Coronary artery (tissue), 2 donors: ENCODE measurements around the gene CEND1.
A peak's percentile ranks its signal among the peaks of the same experiment; 100 is the strongest.

Experiments
- DNase-seq: peaks from one replicate; pipeline ENCODE4 v3.0.0-alpha.2; 2017; ENCODE audit warnings: low spot score
- H3K27ac ChIP-seq, 2 donors: fragments of 200-600 bp; sonication (generic); one replicate each; pipeline ENCODE4 v1.5.1; 2016 to 2019
- H3K4me3 ChIP-seq: fragments of 200-600 bp; sonication (generic); 2 replicates; pipeline ENCODE4 v1.5.1; 2016; ENCODE audit warnings: mild to moderate bottlenecking, moderate library complexity
- TF ChIP-seq, protein P1 (sequence below): fragments of 200-600 bp; sonication (generic); IDR thresholded peaks from one replicate; pipeline ENCODE4 v1.5.1; 2019; ENCODE audit warnings: antibody characterized with exemption

Gene CEND1

DNA sequence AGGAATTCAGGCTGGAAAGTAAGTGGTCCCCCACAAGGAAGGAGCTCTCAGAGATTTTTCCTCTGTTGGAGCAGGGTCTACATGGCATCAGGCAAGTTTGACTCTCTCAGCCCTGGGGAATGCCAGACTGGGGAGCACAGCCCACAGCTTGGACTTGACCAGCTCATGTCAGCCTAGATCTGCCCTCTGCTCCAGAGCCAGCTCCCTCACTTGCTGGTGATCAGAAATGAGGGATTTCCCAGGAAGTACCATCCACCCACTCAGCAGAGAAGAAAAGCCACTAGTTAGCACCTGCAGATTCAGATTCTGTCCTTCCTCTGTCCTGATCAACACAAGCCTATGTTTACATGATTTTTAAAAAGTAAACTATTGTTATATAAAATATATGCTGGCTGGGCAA, 29.7 kb downstream of the CEND1 start:
- no peak overlapping the region for H3K27ac ChIP-seq
- no peak for DNase-seq
- no peak overlapping the region for H3K4me3 ChIP-seq
- TF ChIP-seq, protein P1, sequence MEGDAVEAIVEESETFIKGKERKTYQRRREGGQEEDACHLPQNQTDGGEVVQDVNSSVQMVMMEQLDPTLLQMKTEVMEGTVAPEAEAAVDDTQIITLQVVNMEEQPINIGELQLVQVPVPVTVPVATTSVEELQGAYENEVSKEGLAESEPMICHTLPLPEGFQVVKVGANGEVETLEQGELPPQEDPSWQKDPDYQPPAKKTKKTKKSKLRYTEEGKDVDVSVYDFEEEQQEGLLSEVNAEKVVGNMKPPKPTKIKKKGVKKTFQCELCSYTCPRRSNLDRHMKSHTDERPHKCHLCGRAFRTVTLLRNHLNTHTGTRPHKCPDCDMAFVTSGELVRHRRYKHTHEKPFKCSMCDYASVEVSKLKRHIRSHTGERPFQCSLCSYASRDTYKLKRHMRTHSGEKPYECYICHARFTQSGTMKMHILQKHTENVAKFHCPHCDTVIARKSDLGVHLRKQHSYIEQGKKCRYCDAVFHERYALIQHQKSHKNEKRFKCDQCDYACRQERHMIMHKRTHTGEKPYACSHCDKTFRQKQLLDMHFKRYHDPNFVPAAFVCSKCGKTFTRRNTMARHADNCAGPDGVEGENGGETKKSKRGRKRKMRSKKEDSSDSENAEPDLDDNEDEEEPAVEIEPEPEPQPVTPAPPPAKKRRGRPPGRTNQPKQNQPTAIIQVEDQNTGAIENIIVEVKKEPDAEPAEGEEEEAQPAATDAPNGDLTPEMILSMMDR: no peak

- TF ChIP-seq, protein P1: no peak
- H3K4me3 ChIP-seq: no peak overlapping the region
- H3K27ac ChIP-seq: no peak overlapping the region
- DNase-seq: no peak
Measured at GRCh38 chr11:749731-750130, 40.2 kb downstream of the CEND1 start.

DNA sequence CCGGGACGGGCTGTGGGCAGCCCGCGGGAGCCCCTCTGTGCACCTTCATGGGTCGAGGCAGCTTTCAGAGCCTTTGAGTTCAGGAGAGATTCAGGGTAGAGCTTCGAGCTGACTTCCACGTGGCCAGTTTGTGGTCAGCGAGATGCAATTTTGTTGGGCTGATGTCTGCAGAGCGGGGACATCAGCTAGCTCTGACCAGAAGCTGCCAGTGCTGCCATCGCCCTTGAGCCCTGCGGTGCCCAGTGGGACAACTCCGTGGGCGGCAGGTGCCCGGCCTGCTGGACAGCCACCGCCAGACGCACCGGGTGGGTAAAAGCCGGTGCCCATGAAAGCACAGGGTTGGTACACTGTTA, 41.9 kb downstream of the CEND1 start:
- TF ChIP-seq, protein P1: no peak
- H3K4me3 ChIP-seq: peak overlapping the region; percentile 97
- DNase-seq: no peak
- peak overlapping the region; percentile 64 to 94 for H3K27ac ChIP-seq

- Histone ChIP-seq H3K27ac (peak within 1 kb of the TSS; percentile 64 to 94), H3K4me3 (peak within 1 kb of the TSS; percentile 97)
- TF ChIP-seq, protein P1: no peak
- peak; percentile 94 for DNase-seq
Measured at GRCh38 chr11:747158-748006, 42.5 kb downstream of the CEND1 start, which contains the start of gene TALDO1. TSS of gene TALDO1 (plus strand) at chr11:747464. CDS start at chr11:747482, 18 bp downstream.

DNA sequence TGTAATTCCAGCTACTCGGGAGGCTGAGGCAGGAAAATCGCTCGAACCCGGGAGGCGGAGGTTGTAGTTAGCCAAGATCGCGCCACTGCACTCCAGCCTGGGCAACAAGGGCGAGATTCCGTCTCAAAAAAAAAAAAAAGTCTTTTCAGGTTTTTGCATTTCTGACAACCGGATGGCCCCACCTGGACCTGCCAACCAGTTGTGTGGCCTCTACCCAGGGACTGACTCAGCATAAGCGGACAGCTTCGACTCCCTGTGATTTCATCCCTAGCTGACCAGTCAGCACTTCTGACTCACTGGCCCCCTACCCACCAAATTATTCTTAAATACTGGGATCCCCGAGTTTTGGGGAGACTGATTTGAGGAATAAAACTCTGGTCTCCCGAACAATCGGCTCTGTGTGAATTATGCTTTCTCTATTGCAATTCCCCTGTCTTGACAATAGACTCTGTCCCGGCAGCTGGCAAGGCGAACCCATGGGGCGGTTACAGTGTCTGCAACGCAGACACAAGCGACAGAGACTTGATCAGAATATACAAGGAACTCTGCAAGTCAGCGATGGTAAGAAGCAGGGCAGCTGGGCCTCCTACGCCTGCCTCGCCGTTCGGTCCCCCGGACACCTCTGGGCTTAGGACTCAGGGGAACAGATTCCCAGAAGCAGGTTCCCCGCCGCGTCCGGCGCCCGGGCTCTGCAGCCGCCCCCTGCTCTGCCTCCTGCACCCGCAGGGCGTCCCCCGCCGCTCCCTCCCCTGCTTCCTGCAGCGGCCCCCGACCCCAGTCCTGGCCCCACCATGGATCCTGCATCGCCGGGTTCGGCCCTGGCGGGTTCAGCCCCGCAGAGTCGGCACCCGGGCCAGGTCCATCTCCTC, 43.4 kb downstream of the CEND1 start:
- DNase-seq: peak; percentile 80
- TF ChIP-seq, protein P1: no peak
- peak overlapping the region; percentile 97 for H3K4me3 ChIP-seq
- H3K27ac ChIP-seq: peak overlapping the region; percentile 64 to 94

- Histone ChIP-seq H3K4me3 (no peak overlapping the region), H3K27ac (no peak overlapping the region)
- TF ChIP-seq, protein P1: no peak
- DNase-seq: no peak
Measured at GRCh38 chr11:745428-745827, 44.5 kb downstream of the CEND1 start.
